ENCODE measurements around the gene SPRR2D.

DNA sequence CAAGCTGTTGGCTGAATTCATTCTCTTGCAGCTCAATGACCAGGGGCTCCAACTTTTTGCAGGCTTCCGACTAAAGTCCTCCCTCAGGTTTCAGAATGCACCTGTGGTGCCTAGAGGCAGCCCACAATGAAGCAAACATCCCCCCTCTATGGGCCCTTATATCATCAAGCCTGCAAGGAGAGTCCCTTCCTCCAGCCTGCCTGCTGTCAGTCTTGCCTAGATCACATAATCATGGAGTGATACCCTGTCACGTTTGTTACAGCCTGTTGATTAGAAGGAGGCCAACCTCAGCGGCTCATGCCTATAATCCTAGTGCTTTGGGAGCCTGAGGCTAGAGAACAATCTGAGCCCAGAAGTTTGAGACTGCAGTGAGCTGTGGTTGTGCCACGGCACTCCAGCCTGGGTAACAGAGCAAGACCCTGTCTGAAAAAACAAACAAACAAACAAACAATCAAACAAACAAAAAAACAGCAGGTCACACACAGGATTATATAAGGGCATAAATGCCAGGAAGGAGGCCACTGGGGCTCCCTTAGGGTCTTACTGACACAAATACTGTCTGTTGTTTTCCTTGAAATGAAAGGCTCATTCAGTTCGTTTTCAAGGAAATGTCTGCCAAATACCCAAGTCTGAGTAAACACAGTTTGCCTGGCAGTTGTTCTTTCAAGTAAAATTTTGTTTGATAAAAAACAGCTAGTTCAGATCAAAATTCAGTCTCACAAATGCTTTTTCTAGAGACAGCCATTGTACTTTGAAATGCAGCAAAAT is 44.1 kb downstream of the SPRR2D start:
- TF ChIP-seq, protein P1, sequence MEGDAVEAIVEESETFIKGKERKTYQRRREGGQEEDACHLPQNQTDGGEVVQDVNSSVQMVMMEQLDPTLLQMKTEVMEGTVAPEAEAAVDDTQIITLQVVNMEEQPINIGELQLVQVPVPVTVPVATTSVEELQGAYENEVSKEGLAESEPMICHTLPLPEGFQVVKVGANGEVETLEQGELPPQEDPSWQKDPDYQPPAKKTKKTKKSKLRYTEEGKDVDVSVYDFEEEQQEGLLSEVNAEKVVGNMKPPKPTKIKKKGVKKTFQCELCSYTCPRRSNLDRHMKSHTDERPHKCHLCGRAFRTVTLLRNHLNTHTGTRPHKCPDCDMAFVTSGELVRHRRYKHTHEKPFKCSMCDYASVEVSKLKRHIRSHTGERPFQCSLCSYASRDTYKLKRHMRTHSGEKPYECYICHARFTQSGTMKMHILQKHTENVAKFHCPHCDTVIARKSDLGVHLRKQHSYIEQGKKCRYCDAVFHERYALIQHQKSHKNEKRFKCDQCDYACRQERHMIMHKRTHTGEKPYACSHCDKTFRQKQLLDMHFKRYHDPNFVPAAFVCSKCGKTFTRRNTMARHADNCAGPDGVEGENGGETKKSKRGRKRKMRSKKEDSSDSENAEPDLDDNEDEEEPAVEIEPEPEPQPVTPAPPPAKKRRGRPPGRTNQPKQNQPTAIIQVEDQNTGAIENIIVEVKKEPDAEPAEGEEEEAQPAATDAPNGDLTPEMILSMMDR (IDR thresholded peaks at IDR 0.05; ENCODE audit: low read depth, low read length, missing input control), result no peak
- TF ChIP-seq YY1 (IDR thresholded peaks at IDR 0.05), result no peak
- TF ChIP-seq, protein P2, sequence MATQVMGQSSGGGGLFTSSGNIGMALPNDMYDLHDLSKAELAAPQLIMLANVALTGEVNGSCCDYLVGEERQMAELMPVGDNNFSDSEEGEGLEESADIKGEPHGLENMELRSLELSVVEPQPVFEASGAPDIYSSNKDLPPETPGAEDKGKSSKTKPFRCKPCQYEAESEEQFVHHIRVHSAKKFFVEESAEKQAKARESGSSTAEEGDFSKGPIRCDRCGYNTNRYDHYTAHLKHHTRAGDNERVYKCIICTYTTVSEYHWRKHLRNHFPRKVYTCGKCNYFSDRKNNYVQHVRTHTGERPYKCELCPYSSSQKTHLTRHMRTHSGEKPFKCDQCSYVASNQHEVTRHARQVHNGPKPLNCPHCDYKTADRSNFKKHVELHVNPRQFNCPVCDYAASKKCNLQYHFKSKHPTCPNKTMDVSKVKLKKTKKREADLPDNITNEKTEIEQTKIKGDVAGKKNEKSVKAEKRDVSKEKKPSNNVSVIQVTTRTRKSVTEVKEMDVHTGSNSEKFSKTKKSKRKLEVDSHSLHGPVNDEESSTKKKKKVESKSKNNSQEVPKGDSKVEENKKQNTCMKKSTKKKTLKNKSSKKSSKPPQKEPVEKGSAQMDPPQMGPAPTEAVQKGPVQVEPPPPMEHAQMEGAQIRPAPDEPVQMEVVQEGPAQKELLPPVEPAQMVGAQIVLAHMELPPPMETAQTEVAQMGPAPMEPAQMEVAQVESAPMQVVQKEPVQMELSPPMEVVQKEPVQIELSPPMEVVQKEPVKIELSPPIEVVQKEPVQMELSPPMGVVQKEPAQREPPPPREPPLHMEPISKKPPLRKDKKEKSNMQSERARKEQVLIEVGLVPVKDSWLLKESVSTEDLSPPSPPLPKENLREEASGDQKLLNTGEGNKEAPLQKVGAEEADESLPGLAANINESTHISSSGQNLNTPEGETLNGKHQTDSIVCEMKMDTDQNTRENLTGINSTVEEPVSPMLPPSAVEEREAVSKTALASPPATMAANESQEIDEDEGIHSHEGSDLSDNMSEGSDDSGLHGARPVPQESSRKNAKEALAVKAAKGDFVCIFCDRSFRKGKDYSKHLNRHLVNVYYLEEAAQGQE (IDR thresholded peaks at IDR 0.05), result no peak
- TF ChIP-seq, protein P3, sequence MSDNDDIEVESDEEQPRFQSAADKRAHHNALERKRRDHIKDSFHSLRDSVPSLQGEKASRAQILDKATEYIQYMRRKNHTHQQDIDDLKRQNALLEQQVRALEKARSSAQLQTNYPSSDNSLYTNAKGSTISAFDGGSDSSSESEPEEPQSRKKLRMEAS (IDR thresholded peaks at IDR 0.05), result no peak
- no peak for TF ChIP-seq JUND (IDR thresholded peaks at IDR 0.05)
- no peak for TF ChIP-seq ATF3 (IDR thresholded peaks at IDR 0.05)
- no peak for TF ChIP-seq SP1 (IDR thresholded peaks at IDR 0.05)
- no peak for TF ChIP-seq ZBTB33 (IDR thresholded peaks at IDR 0.05)
- no peak for TF ChIP-seq TAF1 (conservative IDR thresholded peaks at IDR 0.05)
- no peak for TF ChIP-seq GABPA (IDR thresholded peaks at IDR 0.05 in 1 of 2, conservative IDR thresholded peaks at IDR 0.05 in 1 of 2)
- TF ChIP-seq HNF4G (IDR thresholded peaks at IDR 0.05), result no peak
- TF ChIP-seq RAD21 (IDR thresholded peaks at IDR 0.05), result no peak
- TF ChIP-seq NR2F2 (IDR thresholded peaks at IDR 0.05), result no peak

All from liver (tissue), 3 donors.